Measurements from ENCODE around the gene PTGS1.
"Not testable (repeated sequence)": the region's sequence is repeated elsewhere in the genome, so short reads cannot be mapped to it uniquely, and the experiment has no call there.

PTGS1 gene

GRCh38 chr9:122398371-122398924 is 27.6 kb downstream of the PTGS1 start:
- no peak for DNase-seq (ENCODE audit: low read depth)

GRCh38 chr9:122401896-122402295 is 31.1 kb downstream of the PTGS1 start:
- DNase-seq (ENCODE audit: low read depth): no peak

GRCh38 chr9:122402403-122402871 is 31.6 kb downstream of the PTGS1 start:
- DNase-seq (ENCODE audit: low read depth): peak; percentile 92

GRCh38 chr9:122402874-122403273 is 32.0 kb downstream of the PTGS1 start:
- DNase-seq (ENCODE audit: low read depth): no peak

- DNase-seq (ENCODE audit: low read depth): no peak
Observed at GRCh38 chr9:122403381-122404000, 32.7 kb downstream of the PTGS1 start.

- not testable (repeated sequence) for DNase-seq (ENCODE audit: low read depth)
Observed at GRCh38 chr9:122405304-122406069, 34.7 kb downstream of the PTGS1 start.

GRCh38 chr9:122406070-122406890 is 35.5 kb downstream of the PTGS1 start:
- DNase-seq (ENCODE audit: low read depth): no peak

- not testable (repeated sequence) for DNase-seq (ENCODE audit: low read depth)
Observed at GRCh38 chr9:122414108-122414507, 43.3 kb downstream of the PTGS1 start.

GRCh38 chr9:122418016-122418415 is 47.2 kb downstream of the PTGS1 start:
- DNase-seq (ENCODE audit: low read depth): no peak

GRCh38 chr9:122420315-122420714 is 49.5 kb downstream of the PTGS1 start:
- no peak for DNase-seq (ENCODE audit: low read depth)

GRCh38 chr9:122425087-122425486 is 54.3 kb downstream of the PTGS1 start:
- no peak for DNase-seq (ENCODE audit: low read depth)

GRCh38 chr9:122426723-122427122 is 55.9 kb downstream of the PTGS1 start:
- no peak for DNase-seq (ENCODE audit: low read depth)

GRCh38 chr9:122442568-122442967 is 71.7 kb downstream of the PTGS1 start:
- no peak for DNase-seq (ENCODE audit: low read depth)

GRCh38 chr9:122444041-122444733 is 73.4 kb downstream of the PTGS1 start:
- peak; percentile 46 for DNase-seq (ENCODE audit: low read depth)

Measured in non-pigmented ciliary epithelial cell (primary cell).